ENCODE results near the gene EPB41L2.

EPB41L2 gene

DNA sequence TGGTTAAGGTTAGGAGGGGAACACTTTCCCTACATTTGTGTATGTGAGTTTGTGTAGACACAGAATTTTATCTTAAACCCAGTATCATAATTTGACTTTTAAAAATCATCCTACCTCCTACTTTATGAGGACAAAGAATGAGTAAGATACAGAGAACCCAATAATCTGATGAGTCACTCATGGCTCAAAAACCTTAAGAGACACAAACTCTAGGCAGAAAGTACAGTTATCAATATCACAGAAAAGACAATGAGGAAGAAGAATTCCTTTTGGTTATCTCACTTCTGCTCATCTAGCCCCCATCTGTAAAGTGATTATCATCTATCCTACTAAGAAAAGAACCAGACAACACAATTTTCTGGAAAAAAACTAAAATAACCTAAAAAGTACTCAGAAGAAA is 87.7 kb downstream of the EPB41L2 start:
- no peak for DNase-seq (ENCODE audit: low read depth)

DNA sequence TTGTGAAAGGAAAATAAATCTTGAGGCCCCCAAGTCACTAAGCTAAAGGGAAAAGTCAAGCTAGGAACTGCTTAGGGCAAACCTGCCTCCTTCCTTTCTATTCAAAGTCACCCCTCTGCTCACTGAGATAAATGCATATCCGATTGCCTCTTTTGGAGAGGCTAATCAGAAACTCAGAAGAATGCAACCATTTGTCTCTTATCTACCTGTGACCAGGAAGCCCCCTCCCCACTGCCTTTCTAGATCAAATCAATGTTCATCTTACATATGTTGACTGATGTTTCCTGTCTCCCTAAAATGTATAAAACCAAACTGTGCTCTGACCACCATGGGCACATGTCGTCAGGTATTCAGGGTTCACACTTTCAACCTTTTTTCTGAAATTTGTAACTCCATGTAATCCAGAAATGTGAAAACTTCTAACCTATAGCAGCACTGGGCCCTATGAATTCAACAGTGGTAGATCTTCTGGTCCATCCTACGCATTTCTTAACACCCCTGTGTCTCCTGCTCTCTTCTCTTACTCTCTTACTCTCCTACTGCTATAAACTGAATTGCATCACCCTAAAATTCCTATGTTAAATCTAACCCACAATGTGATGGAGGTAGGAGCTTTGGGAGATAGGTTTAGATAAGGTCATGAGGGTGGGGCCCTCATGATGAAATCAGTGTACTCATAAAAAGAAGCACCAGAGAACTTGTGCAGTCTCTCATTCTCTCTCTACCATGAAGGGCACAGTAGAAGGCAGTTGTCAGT is 89.3 kb downstream of the EPB41L2 start:
- no peak for DNase-seq (ENCODE audit: low read depth)

DNA sequence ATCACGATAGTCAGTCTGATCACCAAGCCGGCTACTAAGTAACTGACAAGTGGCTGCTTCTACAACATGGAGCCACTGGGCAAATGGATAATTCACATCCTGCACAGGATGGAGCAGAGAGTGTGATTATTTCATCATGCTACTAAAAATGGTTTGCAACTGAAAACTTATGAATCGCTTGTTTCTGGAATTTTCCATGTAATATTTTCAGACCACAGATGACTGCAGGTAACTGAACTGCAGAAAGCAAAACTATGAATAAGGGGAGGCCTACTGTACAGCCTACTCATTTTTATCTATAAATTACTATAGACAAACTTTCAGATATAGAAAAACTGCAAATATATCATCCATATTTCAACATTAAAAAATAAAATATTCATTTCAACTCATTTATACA is 91.5 kb downstream of the EPB41L2 start:
- DNase-seq (ENCODE audit: low read depth): no peak

DNA sequence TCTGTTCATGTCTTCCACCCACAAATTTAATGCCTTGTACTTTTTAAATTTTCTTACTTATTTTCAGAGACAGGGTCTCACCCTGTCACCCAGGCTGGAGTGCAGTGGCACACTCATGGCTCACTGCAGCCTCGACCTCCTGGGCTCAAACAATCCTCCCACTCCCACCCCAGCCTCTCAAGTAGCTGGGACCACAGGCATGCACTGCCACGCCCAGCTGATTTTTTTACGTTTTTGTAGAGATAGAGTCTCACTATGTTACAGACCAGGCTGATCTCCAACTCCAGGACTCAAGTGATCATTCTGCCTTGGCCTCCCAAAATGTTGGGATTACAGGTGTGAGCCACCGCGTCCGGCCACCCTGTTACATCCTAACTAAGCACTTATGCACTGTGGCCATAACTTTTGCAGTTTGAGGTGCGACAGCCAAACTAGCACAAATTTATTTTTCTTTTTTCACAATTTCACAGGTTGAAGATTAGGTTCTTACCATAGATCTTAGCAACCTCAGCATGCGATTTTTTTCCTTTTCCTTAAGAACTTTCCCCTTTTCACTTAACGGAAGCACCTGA is 92.1 kb downstream of the EPB41L2 start:
- DNase-seq (ENCODE audit: low read depth): no peak

DNA sequence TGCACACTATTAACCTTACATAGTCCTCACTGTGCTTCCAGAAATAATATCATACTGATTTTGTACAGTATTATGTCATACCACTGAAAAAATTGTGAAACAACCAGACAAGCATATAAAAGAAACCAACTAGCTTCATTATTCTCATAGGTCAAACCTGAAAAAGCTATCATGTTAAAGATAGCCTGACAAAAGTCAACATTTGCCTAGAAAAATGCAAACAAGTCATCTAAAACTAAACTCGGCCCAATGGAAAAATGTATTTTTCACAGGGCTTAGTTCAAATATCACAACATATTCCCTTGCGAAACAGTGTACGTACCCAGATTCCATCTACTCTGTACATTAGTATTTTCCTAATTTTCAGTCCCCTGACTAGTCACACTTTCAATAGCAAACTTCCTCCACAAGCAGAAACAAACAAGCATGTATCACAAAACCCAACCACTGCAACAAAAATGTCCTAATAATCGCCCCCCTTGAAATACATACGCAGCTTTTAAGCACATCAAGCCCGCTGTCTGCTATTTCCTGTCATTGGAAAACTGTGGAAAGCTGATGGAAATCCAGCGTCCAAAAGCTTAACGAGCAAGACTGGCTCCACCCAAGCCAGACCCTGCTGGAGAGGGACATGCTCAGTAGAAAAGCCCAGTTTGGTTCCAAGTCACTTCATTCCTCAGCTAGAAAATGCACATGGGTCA is 93.1 kb downstream of the EPB41L2 start:
- DNase-seq (ENCODE audit: low read depth): no peak

DNA sequence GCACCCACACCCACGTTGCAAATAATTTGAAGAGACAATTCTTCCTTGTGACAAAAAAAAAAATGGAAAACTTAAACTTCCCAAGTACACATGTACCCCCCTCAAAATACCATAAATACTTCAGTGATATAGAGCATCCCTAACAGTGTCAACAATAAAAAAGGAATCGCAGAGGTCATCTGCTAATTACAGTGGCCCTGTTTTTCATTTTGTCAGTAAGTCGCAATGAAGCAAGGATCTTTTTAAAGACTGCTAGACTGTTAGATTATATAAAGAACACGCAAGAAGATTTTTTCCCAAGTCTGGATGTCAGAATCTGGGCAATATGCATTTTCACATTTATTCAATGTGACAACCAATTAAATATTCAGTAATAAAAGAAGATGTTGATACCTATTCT is 93.9 kb downstream of the EPB41L2 start:
- no peak for DNase-seq (ENCODE audit: low read depth)

DNA sequence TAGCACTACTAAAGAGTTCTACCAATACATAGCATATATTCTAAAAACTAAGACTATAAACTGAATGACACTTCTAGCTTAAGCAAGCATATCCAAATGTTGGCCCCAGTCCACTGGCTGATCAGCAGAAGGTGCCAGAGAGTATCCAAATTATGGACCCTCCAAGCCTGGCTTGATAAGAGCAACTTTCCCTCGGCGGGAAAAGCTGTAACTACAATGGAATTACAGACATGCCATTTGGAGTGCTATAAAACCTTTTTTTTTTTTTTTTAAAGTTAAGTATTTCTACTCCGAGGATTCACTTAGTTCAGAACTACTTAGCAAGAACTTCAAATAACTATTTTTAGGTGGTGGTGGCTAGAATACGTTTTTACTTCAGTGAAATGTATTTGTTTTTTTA is 94.6 kb downstream of the EPB41L2 start:
- no peak for DNase-seq (ENCODE audit: low read depth)

DNA sequence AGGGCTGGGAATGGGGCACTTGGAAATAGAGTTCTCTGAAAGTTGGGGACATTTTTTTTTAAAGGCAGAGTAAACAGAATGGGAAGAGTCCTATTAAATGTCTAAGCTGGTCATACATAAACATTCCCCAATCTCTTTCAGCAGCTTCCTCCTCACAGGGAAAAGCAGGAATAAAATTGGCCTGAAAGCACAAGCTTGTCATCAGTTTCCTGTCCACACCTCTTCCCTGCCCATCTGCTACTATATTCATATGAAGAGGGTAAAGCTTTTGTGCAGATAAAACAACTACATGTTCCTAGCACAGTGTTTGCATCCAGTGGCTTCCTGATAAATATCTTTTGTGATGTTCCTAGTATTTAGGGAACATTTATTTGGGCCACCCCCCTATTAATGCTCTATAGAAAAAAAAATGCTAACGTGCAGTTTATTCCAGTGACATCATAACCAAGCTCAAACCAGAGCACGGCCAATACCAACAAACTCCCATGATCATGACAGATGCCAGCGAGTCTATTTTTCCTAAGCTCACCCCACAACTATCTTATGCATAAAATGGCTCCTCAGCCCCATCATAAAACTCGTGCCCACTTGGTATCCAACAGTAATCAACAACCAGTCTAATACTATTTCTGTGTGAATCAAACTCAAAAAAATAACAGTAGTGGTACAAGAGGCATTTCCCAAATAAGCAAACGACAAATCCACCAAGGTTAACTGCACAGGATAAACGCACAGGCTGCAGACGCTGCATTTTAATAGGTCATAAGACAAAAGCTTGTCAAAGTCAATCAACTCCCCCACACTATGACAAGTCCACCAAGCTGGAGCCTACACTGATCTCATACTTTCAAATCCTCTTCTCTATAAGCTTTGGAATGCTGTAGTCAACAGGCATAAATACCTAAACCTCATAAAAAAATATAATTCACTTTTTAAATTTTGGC is 95.3 kb downstream of the EPB41L2 start:
- DNase-seq (ENCODE audit: low read depth): no peak

DNA sequence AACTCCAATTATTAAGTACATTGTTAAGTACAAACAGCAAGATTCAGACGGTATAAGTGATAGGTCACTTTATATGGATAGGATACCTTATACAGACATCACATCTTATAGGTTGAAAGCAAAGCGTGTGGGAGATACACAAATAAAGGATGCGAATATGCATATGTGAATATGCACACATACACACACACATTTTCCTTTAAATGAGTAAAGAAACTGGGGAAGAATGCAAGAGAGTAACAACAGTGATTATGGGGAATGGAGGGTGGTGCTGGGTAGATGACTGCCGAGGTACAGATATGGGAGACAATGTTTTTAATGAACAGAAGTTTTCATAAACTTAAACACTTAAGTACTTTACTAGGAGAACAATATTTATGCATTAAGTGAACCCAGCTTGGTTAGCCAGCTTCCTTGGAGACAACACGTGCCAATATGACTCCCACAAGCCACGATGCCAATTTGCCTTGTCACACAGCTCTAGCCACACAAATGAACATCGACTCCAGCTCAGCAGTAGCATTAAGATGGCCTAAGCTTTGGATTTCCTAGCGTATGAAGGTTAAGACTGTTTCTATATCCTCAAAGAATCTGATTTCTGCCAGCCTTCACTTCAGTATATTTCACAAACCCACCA is 96.6 kb downstream of the EPB41L2 start:
- DNase-seq (ENCODE audit: low read depth): no peak

DNA sequence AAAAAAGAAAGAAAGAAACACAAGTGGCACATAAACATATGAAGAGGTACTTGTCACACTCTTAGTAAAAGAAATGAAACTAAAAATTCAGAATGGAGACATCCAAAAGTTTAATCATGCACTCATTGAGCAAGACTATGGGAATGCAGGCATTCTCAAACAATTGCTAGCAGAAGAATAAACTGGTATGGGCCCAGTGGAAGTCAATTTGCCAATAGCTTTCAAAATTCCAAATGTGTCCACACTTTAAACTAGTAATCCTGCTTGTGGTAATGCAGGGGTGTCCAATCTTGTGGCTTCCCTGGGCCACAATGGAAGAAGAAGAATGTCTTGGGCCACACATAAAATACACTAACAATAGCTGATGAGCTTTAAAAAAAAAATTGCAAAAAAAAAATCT is 97.4 kb downstream of the EPB41L2 start:
- no peak for DNase-seq (ENCODE audit: low read depth)

DNA sequence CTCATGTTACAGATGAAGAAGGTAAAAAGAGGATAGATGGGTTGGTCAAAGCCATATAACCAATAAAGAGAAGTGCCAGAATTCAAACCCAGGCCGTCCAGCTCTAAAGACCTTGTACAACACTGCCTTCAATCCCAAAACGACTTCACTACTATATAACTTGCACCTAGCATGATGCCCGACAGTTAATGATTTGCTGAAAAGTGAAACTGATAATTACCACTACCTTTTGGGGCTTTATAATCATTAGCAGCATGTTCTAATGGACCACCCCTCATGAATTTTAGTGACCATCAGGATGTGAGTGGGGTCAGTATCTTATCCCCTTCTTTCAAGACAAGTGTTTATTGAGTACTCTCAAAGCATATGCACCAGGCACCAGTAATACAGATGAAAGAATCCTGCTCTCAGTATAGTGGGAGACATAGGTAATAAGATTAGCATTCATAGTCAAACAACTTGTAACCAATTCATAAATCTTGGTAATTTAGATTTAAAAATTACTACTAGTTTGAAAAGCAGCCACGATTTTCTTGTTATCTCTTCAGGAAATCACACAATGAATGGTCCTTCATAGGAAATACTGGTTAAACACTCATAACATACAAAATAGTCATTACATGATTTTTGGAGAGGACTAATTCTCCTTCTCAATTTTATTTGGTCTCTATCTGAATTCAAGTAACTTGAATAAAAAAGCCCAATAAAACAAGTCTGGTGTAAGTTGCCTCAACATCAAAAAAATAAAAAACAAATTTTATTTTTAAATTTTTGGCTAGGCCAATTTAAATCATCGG is 98.0 kb downstream of the EPB41L2 start:
- no peak for DNase-seq (ENCODE audit: low read depth)

DNA sequence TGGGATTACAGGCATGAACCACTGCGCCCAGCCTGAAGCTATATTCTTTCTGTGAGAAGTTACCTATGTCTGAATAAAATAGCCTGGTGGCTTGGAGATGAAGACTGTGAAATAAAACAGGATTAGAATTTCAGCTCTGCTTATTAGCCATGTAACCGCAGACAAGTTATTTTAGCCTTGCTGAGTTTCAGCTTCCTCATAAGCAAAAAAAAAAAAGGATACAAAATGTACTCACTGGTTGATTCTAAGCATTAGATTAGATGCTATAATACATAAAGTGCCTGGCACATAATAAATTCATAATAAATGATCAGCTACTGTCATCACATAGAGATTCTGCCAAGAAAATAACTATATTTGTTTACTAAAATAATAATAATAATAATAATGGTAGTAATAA is 98.8 kb downstream of the EPB41L2 start:
- DNase-seq (ENCODE audit: low read depth): no peak

DNA sequence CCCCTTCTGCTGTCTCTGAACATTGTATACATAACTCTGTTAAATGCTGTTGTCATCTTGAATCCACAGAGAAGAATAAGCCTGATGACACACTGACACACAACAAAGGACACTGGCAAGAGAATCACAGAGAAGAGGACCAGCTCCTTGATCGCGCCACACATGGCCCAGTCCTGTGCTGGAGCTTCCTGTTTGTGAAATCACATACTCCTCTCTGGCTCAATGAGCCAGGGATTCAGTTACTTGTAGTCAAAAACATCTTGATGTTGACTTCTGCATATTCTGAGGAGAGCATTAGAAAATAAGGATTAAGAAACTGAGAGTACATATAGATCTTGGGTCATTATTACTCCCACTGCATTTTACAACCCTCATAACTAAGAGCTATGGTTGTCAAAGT is 100.1 kb downstream of the EPB41L2 start:
- DNase-seq (ENCODE audit: low read depth): no peak

DNA sequence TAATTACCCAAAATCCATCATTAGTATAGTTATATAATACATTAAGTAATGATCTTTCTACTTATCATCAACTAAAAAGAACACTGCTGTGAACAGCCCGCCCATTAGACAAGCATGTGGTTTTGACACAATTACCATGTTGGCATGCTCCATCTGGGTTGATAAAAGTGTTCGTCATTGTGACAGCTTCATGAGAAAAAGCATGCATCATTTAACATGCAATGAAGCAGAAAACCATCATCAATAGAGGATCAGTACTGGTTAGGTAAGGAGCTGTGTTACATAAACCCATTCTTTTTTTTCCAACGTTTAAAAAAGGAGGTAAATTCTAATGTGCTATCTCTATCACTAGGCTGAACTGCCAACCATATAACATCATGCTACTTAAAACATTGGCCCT is 101.9 kb downstream of the EPB41L2 start:
- no peak for DNase-seq (ENCODE audit: low read depth)

DNA sequence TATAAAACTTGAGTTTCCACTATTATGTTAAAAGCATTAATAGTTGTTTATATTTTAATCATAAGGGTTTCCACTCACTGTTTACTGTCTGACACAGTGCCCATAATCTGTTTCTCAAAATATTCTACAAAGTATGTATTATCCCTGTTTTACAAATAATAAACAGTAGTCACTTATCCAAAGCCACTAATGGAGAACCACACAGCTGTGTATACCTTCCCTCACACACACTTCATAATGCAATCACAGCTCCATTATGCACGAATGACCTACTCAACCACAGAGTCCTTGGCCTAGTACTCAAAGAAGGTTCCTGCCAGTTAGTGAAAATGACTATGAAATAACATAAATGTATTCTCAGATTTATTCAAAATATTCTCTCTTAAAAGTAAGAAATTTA is 103.1 kb downstream of the EPB41L2 start:
- DNase-seq (ENCODE audit: low read depth): no peak

DNA sequence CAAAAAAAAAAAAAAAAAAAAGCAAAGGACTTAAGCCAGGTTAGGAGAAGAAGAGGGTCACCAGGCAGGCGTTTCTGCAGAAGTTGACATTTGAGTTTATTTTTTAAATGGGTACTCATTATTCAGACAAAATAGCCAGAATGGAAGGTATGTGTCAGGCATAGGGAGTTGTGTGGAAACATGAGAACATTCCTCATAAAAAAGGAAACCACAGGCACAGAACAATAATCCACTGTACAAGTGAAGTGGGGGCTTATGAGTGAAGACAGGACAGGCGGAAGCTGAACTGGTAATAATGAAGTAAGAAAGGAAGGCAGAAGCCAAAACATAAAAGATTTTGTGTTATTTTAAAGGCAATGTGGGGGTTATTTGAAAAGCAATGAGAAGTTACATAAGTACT is 104.6 kb downstream of the EPB41L2 start:
- DNase-seq (ENCODE audit: low read depth): no peak

DNA sequence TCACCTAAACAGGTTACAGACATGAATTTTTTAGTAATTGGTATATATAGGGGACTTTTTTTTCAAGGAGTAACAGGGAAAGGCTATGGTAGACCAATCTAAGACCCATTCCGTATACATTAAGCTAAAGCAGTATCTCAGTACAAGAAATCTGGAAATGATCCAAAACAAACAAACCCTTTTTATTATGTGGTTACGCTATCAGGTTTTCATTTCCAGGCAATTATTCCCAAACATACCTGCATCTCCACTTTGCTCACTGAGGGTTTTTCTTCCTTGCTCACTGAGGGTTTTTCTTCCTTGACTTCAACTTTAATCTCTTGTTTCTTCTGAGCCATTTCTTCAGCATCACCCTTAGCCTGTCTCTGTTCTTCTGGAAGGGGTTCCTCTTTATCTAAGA is 107.3 kb downstream of the EPB41L2 start:
- no peak for DNase-seq (ENCODE audit: low read depth)

DNA sequence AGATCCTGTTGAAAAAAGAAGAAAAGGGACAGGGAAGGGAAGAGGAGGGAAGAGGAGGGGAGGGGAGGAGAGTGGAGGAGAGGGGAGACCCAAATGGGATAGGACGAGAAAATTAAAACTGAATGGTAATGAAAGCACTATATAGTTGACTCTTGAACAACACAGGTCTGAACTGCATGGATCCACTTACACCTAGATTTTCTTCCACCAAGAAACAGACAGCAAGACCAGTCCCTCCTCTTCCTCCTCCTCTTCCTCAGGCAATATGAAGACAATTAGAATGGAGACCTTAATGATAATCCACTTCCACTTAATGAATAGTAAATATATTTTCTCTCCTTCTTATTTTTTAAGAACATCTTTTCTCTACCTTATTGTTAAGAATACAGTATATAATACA is 113.5 kb downstream of the EPB41L2 start:
- no peak for DNase-seq (ENCODE audit: low read depth)

DNA sequence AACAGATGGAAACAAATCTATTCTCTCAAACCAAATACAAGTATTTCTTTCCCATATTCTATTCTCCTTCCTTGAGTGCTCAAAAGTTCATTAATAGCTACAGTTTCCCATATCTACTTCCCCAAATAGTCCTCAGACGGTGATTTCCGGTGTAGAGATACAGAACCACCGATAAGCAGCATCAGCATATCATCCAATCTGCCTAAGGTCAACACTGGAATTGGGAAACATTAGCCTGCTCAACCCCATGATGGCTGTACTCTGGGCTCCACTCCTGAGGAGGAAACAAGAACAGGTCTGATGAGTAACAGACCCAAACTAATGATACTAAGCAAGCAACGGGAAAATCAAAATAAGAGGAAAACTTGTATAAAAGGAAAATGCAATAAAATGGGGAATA is 115.6 kb downstream of the EPB41L2 start:
- no peak for DNase-seq (ENCODE audit: low read depth)

DNA sequence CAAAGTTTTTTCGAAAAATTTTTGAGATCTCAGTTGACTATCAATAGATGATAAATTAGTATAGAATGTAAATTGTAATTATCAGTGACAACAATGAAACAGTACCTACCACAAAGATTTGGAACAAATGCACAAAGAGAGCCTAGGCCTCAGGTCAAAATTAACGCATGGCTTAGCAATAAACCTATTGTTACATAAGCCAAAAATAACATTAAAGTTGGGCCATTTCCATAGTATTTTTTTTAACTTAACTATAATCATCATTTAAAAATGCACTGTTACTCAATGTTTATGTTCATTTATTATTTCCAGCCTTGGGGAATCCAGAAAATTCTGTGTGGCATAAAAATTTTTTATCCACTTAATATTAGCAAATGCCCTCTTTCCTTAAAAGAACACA is 117.0 kb downstream of the EPB41L2 start:
- DNase-seq (ENCODE audit: low read depth): no peak

DNA sequence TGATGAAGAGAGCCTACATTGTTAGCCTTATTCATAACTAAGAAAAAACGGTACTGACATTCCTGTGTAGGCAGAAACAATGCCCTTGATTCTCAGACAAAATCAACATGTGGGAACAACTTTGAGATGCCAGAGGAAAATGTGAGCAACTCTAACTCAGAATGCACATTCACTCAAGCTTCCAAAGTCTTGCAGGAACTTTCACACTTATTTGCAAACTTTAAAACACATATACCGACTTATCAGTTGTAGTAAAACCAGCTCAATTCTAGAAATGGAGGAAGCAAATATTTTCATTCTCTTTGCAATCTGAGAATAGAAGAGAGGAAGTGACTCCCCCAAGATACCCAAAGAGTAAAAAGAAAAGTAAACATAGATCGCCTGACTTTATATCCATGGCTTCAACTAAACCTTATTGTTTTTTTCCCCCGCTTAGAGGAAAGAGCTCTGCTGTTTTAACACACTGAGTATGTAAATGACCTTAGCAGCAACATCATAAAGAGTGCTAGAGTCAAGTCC is 117.6 kb downstream of the EPB41L2 start:
- no peak for DNase-seq (ENCODE audit: low read depth)

All from stimulated activated CD8-positive, alpha-beta memory T cell treated with anti-CD3 and anti-CD28 coated beads, Interleukin-4, amount 100 ng/mL, for 24 hours (primary cell).